Measurements from ENCODE around the gene CILP2.

Gene CILP2

DNA sequence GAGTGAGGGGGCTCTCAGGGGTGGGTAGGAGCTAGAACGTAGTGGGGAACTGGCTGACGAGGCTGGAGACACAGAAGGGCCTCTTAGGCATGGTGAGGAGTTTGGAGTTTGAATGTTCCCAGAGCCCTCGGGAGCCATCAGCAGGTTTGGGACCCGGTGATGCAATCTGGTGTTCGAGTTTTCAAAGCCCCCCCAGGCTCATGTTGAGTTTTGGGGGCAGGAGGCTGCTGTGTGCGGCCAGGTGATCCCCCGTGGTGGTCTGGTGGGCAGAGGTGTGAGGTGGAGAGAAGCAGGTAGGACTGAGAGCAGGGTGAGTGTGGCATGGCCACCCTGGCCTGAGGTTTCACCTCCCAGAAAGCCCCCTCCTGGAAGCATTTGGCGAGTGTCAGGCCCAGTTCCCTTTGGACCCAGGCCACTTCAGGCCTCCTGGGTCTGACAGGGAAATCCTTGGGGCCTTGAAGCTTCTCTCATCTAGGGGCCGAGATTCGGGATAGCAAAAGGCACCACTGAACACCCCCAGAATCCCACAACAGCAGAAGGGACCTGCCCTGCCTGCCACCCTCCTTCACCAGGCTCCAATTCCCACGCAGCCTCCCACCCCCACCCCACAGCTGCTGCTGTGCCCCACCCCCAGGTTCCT is 8.2 kb upstream of the CILP2 start:
- no peak for DNase-seq (ENCODE audit: low read depth)

DNA sequence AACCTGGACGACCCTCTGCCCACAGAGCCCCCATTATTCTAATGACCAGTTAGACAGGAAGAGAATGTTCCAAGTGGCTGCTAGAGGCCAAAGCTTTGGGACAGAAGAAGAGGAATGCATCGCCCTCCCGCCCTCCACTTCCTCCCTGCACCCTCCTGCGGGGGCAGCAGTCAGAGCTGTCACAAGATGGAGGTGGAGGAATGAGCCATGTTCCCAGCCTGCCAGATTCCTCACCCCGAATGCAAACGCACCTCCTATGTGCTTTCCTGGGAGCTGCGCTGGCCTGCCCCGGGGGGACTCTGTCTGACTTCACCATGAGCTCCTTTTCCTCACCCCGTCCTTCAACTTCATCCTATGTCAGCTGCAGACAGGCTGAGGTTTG is 7.7 kb upstream of the CILP2 start:
- no peak for DNase-seq (ENCODE audit: low read depth)

DNA sequence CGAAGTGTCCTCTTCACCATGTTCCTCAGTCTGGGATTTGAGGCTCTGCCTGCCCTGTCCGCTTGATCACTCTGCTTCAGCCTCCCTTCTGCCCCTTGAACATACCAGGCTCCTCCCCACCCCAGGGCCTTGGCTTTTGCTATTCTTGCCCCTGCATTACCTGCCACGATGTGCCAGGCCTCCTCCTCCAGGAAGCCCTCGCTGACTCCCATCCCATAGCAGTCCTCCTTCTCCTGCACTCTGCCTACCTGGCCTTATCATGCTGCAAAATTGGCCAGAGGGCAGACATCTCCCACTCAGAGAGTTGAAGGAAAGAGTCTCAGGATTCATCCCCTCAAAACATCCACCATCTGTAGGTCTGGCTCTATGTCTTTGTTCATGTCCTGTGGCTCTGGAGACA is 7.2 kb upstream of the CILP2 start:
- no peak for DNase-seq (ENCODE audit: low read depth)

DNA sequence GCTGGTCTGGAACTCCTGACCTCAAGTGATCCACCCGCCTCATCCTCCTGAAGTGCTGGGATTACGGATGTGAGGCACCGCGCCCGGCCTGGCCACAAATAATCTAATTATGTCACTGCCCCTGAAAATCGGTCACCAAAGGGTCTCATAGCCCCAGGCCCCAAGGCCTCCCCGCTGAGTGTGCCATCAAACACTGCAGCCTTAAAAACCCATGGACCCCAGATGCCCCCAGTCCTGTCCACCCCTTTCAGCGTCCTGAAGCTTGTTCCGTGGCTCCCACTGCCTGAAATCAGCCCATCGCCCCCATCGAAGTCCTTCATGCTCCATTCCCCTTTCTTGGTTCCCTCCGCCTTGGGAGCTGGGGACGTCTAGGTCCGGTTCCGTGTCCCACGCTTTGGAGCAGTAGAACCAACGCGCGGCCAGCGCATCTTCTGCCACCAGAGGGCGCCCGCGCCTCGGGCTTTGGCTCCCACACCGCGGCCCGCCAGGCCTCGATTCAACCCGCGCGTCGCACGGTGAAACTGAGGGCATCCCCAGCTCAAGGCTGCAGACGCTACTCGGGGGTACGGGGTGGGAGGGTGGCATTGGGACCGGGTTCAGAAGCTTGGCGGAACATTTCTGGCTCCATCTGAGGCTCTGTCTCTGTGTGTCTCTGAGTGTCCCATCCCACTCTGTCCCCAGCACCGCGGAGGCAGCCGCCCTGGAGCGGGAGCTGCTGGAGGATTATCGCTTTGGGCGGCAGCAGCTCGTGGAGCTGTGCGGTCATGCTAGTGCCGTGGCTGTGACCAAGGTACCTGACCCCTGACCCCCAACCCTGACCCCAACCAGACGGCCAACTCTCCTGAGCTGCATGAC is 5.9 kb upstream of the CILP2 start:
- DNase-seq (ENCODE audit: low read depth): peak; percentile 77

DNA sequence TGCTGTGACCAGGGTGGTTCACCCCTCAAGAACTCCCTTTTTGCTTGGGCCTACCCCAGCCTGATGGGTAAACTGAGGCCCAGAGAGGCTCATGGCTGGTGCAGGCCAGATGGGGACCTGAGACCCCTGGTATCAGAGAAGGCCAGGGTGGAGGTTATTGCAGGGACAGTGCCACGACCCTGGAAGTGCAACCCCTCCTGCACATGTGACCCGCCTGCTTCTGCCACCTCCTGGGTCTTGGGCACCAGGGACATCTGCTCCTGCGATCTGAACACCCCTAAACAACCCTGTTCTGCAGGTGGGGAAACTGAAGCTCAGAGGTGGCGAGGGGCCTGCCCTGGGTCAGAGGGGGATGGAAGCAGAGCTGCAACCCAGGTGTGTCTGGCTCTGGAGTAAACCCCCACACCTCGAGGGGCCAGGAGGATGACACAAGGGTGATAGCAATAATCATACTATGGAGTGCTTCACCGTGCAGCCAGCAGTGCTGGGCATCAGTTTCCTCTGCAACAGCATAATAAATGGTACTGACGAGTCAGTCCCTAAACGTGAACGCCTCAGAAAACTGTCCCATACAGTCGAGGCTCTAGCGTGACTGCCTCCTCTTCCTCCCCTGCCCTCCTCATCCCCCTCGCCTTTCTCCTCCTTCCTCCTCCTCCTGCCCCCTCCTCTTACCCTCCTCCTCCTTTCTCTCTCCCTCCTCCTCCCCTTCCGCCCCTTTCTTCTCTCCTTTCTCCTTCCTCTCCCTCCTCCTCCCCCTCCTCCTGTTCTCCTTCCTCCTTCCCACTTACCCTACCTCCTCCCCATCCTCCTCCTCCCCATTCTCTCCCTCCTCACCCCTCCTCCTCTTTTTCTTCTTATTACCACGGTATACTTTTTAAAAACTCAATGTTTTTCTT is 5.0 kb upstream of the CILP2 start:
- DNase-seq (ENCODE audit: low read depth): no peak

DNA sequence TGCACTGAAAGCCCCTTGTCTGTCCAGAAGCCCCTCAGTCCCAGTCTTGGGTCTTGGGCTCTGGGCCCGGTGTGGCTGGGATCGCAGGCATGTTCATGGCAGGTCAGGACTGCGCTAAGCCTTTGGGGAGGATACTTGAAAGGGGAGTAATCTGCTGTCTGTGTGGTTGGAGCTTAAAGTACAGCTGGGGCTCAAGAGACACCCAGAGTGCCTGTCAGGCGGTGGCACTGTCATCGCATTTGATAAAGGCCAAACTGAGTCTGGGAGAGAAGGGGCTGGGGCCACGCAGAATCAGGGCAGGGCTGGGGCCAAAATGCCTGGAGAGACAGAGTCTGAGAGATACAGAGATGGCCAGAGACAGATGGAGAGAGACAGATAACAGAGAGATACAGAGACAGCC is 4.2 kb upstream of the CILP2 start:
- DNase-seq (ENCODE audit: low read depth): no peak

DNA sequence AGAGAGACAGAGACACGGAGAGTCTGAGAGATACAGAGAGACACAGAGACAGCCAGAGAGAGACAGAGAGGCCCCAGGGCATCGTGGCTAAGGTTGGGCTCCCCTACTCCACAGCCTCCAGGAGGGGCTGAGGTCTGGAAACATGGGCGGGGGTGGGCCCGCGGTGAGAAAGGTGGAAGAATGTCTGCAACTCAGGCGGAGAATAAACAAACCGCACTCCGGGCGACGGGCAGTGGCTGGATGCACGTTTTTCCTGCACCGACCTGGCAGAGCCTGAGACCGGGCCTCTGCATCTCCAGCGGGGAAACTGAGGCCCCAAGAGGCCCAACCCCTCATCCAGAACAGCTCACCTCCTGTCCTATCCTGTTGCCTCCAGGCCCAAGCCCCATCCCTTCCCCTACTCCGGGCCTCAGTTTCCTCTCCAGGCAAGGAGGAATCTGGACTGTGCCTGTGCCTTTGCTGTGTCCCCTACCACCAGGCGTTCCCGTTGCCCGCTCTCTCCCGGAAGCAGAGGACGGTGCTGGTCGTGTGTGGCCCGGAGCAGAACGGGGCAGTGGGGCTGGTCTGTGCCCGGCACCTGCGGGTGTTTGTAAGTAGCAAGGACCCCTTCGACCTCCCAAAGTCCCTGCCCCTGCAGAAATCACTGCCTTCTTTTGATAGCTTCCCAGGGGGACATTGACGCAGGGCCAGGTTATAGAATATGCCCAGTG is 3.4 kb upstream of the CILP2 start:
- DNase-seq (ENCODE audit: low read depth): no peak

DNA sequence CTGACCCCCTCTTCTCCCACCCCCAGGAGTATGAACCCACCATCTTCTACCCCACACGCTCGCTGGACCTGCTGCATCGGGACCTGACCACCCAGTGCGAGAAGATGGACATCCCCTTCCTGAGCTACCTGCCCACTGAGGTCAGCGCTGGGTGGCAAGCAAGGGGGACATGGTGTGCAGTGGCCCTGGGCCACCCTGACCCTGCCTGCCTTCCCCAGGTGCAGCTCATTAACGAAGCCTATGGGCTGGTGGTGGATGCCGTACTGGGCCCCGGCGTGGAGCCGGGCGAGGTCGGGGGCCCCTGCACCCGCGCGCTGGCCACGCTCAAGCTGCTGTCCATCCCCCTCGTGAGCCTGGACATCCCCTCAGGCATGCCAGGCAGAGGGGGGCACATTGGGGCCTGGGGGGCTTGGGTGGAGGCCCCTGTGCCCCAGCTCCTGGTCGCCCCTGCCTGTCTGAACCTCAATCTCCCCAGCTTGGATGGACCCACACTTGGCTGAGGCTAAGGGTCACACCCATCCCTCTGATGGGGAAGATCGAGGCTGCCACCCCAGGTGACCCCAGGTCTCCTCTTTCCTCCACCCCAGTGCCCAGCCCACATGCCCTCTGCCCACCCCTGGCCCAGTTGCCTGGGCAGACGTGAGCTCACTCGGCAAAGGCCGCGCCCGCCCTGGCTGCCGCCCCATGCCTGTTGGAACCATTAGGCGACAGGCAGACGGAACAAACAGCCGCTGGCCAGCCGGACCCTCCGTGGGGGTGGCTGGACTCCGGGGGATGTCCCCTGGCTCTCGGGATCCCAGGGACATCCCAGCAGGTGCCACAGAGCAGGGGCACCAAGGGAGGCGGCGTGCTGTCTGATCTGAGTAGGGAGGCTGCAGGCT is 2.5 kb upstream of the CILP2 start:
- DNase-seq (ENCODE audit: low read depth): no peak

DNA sequence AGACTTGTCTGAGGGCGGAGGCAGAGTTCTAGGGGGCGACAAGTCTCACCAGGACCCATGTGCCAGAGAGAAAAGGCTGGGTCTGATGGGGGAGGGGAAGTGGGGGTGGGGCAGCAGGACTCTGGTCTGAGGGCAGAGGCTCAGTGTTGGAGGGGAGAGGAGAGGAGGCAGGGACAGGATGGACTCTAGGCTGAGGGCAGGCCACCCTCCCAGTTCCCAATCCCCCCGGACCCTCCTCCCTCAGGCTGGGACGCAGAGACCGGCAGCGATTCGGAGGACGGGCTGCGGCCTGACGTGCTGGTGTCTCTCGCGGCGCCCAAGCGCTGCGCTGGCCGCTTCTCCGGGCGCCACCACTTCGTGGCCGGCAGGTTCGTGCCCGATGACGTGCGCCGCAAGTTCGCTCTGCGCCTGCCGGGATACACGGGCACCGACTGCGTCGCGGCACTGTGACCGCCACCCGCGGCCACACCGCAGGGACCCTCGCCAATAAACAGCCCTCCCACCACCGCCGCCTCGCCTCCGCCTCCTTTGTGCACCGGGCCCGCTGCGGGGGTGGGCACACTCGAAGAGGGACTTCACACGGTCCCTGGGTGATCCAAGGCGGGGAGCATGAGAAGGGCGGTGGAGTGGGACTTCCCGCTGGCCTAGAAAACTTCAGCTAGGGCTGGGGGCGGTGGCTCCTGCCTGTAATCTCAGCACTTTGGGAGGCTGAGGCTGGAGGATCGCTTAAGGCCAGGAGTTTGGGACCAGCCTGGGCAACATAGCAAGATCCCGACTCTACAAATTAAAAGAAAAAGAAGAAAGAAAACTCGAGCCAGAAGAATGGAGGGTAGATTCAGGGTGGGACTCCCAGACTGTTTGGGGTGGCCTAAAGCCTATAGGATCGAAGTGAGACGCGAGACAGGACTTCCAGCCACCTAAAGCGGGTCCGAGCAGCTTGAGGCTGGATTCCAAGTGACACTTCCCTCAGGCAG is 703 bp upstream of the CILP2 start:
- DNase-seq (ENCODE audit: low read depth): no peak

DNA sequence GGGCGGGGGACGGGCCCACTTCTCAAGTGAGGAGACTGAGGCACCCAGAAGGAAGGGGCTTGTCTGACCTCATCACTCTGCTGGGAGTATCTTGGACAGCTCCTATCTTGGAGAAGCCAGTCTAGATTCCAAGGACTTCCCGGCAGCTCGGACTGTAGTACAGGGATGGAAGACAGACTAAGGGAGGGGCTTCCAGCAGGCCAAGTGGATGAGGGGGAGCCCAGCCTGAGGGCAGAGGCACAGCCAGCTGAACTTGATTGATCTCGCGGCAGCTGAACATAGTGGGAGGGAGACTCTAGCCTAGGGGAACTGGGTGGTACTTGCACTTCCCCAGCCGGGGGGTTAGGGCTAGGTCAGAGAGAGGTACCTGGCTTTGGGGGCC is 711 bp downstream of the CILP2 start:
- no peak for DNase-seq (ENCODE audit: low read depth)

DNA sequence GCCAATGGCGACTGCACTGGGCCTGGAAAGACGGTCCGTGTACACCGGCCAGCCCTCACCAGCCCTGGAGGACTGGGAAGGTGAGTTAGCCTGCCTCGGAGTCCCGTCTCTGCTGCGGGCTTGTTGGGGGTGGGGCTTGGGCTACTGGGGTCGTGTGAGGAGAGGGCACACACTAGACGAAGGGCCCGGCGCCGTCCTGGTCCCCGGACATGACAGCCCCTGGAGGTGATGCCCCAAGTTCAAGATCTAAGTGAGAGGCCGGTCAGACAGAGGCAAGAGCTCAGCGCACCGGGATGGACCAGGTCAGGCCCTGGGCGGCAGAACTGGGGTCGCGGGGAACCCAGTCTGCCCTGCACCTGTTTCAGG is 1.6 kb downstream of the CILP2 start:
- no peak for DNase-seq (ENCODE audit: low read depth)

DNA sequence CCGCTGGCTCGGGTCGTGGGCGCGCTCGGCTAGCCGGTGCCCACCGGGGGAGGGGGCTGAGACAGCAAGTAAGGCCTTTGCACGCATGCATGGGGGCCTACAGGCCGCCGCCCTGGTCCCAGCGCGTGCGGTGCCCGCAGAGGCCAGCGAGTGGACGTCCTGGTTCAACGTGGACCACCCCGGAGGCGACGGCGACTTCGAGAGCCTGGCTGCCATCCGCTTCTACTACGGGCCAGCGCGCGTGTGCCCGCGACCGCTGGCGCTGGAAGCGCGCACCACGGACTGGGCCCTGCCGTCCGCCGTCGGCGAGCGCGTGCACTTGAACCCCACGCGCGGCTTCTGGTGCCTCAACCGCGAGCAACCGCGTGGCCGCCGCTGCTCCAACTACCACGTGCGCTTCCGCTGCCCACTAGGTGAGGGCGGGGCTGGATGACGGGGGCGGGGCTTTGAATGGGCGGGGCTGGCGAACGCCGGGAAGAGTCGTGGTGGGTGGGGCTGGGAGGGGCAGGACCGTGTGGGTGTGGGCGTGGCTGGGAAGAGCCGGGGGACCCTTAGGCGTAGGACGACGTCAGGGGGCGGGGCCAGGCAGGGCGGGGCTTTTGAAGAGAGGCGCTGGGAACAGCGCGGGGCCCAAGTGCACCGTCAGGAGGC is 2.1 kb downstream of the CILP2 start:
- DNase-seq (ENCODE audit: low read depth): peak; percentile 57

DNA sequence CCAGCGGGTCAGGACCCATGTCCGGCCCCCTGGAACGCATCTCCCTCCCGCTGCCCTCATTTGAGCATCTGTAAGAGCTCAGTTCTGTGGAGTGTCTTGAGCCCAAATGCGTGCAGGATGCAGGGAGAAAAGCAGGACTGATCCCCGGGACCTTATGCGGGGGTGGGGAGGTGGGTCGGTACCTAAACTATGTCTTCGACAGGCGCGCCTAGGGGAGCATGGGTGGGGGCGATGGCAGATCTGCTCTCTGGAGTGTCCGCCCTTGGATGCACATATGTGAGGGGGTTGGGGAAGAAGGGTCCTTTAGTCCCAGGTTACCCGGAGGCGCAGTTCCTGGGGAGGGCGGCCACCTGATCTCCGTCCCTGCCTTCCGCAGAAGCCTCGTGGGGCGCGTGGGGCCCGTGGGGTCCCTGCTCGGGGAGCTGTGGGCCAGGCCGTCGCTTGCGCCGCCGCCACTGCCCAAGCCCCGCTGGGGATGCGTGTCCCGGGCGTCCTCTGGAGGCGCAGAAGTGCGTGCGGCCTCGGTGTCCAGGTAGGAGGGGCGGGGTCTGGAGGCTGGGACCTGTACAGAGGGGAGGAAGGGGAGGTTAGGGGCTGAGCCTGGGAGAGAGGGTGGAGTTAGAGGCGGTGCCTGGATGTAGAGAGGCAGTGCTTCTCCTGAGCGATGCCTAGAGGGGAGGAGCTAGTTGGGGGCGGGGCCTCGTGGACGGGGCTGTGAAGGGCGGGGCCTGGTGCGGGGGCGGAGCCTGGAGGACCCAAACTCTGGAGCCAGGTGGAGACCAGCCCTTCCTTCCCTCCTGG is 2.9 kb downstream of the CILP2 start:
- DNase-seq (ENCODE audit: low read depth): peak; percentile 72

DNA sequence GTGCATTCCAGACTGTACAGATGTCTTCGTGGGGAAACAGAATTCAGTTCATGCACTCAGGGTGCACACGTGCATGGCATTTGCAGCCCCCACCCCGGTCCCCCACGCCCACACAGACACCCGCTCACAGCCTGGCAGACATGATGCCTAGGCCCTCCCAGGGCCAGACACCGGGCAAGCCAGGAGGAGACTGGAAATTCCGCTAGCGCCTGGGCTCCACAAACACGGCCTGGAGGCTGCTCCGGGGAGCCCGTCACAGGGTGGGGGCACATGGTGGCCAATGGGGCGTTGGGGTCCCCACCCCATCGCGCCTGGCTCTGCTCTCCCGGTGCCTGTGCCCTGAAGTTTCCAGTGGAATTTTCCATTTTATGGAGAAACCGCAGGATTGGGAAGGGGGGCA is 3.6 kb downstream of the CILP2 start:
- no peak for DNase-seq (ENCODE audit: low read depth)

DNA sequence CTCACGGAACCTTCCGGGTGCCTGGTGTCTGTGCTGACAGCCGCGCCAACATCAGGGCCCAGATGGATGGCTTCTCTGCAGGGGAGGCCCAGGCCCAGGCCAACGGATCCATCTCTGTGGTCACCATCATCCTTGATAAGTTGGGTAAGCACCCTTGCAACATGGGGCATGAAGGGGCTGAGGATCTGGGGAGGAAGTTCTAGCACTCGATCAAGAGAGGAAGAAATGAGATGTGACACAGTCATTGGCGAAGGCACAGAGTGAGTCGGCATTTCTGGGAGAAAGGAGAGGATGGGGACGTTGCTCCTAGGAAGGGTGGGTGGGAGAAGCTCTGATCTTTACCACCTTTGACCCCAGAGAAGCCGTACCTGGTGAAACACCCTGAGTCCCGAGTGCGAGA is 4.4 kb downstream of the CILP2 start:
- no peak for DNase-seq (ENCODE audit: low read depth)

DNA sequence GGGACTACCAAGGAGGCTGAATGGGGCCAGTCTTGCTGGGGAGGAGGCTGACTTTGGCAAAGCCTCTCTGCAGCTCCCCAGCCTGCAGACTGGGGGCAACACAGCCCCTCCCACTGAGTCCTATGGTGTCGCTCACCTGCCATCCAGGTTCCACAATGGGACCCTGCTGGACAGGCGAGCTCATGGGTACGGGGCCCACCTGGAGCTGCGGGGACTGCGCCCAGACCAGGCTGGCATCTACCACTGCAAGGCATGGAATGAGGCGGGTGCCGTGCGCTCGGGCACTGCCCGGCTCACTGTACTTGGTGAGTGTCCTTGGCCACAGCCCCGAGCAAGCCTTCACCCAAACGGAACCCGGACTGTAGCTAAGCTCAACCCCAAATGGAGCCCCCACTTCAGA is 5.0 kb downstream of the CILP2 start:
- no peak for DNase-seq (ENCODE audit: low read depth)

DNA sequence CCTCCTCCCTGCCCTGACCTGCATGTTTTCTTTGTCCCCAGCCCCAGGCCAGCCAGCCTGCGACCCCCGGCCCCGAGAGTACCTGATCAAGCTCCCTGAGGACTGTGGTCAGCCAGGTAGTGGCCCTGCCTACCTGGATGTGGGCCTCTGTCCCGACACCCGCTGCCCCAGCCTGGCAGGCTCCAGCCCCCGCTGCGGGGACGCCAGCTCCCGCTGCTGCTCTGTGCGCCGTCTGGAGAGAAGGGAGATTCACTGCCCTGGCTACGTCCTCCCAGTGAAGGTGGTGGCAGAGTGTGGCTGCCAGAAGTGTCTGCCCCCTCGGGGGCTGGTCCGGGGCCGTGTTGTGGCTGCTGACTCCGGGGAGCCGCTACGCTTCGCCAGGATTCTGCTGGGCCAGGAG is 5.6 kb downstream of the CILP2 start:
- DNase-seq (ENCODE audit: low read depth): no peak

DNA sequence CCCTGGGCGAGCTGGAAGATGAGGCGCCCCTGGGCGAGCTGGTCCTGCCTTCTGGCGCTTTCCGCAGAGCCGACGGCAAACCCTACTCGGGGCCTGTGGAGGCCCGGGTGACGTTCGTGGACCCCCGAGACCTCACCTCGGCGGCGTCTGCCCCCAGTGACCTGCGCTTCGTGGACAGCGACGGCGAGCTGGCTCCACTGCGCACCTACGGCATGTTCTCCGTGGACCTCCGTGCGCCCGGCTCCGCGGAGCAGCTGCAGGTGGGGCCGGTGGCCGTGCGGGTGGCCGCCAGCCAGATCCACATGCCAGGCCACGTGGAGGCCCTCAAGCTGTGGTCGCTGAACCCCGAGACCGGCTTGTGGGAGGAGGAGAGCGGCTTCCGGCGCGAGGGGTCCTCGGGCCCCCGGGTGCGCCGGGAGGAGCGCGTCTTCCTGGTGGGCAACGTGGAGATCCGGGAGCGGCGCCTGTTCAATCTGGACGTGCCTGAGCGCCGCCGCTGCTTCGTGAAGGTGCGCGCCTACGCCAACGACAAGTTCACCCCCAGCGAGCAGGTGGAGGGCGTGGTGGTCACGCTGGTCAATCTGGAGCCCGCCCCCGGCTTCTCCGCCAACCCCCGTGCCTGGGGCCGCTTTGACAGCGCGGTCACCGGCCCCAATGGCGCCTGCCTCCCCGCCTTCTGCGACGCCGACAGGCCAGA is 6.3 kb downstream of the CILP2 start:
- no peak for DNase-seq (ENCODE audit: low read depth)
